HepG2 (cell line): Measurements from ENCODE around the gene PRKCE. TPM values are rescaled to one million over a fixed set of nuclear protein-coding genes. Genes with fewer than 3 reads are reported as not detected.

ENCODE experiments used
- ATAC-seq: fragments of 200-7000 bp; cut with Tn5 transposase; 3 replicates; pipeline ENCODE4 v1.9.1; 2020; ENCODE audit warnings: mild to moderate bottlenecking, moderate library complexity
- BruUV-seq: library from RNA; stranded (reverse); fragments of 400-500 nt; replicated peaks from 2 replicates; lab custom pipeline; 2021; lab: Mats Ljungman, UMichigan
- CTCF ChIA-PET: fragments of 300-600 bp; formaldehyde crosslinking; extraction: SDS; loops from one replicate; lab custom pipeline; 2021; ENCODE audit warnings: low total read pairs, inconsistent platforms, low intra/inter-chr PET ratio; lab: Yijun Ruan, JAX
- POLR2A ChIA-PET: fragments of 350-600 bp; sonication (Branson Sonifier 250); formaldehyde crosslinking; loops from one replicate; lab custom pipeline; 2020; ENCODE audit warnings: antibody characterized with exemption, inconsistent platforms; lab: Yijun Ruan, JAX
- DNase-seq: peaks from one replicate; pipeline ENCODE4 v3.0.0-alpha.2; 2015; ENCODE audit warnings: low spot score
- FAIRE-seq: peaks from 3 replicates; lab custom pipeline; 2011; peaks lifted over from hg19 to GRCh38; lab: Jason Lieb, UNC
- H2AFZ ChIP-seq: one replicate; pipeline ENCODE4 v1.6.1; 2011; ENCODE audit warnings: low read length, inconsistent platforms
- H3K27ac ChIP-seq: fragments of 300-600 bp; 3 replicates; pipeline ENCODE4 v1.8.0; 2011; ENCODE audit warnings: mixed run types, mild to moderate bottlenecking, mixed read lengths, low read length, inconsistent platforms; ENCODE audit not compliant: insufficient read depth; ENCODE audit errors: extremely low read length
- H3K27me3 ChIP-seq, 2 experiments: fragments of 200-600 bp in 1 of 2; 2 replicates in 1 of 2; 3 replicates in 1 of 2; pipeline versions ENCODE4 v1.6.0 to v1.8.0; 2011; ENCODE audit warnings: low read length in 2 of 2, mild to moderate bottlenecking in 2 of 2, moderate library complexity in 2 of 2, inconsistent platforms in 1 of 2; ENCODE audit not compliant: insufficient read depth in 2 of 2, control insufficient read depth in 1 of 2
- H3K36me3 ChIP-seq, 2 experiments: fragments of 200-600 bp in 1 of 2; replicated peaks in 1 of 2; 2 replicates in 1 of 2; 3 replicates in 1 of 2; pipeline versions ENCODE4 v1.5.1 to v1.8.0; 2011; ENCODE audit warnings: low read length in 2 of 2, inconsistent platforms in 1 of 2; ENCODE audit not compliant: insufficient read depth in 2 of 2, control insufficient read depth in 1 of 2
- H3K4me1 ChIP-seq: 2 replicates; pipeline ENCODE4 v1.5.1; 2012; ENCODE audit warnings: low read length, inconsistent platforms; ENCODE audit not compliant: insufficient read depth
- H3K4me2 ChIP-seq: 2 replicates; pipeline ENCODE4 v1.6.0; 2011; ENCODE audit warnings: low read depth, low read length, inconsistent platforms
- H3K4me3 ChIP-seq, 3 experiments: fragments of 200-600 bp in 1 of 3; sonication (generic), shearing (Covaris generic) in 1 of 3; replicated peaks in 1 of 3; 2 replicates each; pipeline ENCODE4 v1.5.1; 2011 to 2016; ENCODE audit warnings: low read length in 3 of 3, inconsistent platforms in 2 of 3, low read depth in 2 of 3, mild to moderate bottlenecking in 2 of 3, control low read depth in 1 of 3, mixed read lengths in 1 of 3; ENCODE audit not compliant: insufficient read depth in 1 of 3
- H3K79me2 ChIP-seq: one replicate; pipeline ENCODE4 v1.6.1; 2011; ENCODE audit warnings: low read length, inconsistent platforms; ENCODE audit not compliant: insufficient read depth
- H3K9ac ChIP-seq: 2 replicates; pipeline ENCODE4 v1.6.0; 2011; ENCODE audit warnings: mild to moderate bottlenecking, low read depth, low read length, inconsistent platforms; ENCODE audit not compliant: insufficient read depth
- H3K9me3 ChIP-seq: 2 replicates; pipeline ENCODE4 v1.5.1; 2012; ENCODE audit warnings: mild to moderate bottlenecking, low read length
- H4K20me1 ChIP-seq: 2 replicates; pipeline ENCODE4 v1.6.0; 2011; ENCODE audit warnings: inconsistent platforms, mild to moderate bottlenecking, low read length, moderate library complexity; ENCODE audit not compliant: insufficient read depth
- HMGXB4 ChIP-seq, 2 experiments: sonication (generic) in 1 of 2; formaldehyde crosslinking in 1 of 2; IDR thresholded peaks; 2 replicates each; pipeline versions ENCODE4 v1.4.0 to v1.6.1; 2018 to 2020; ENCODE audit warnings: missing genetic modification reagents in 2 of 2, borderline replicate concordance in 1 of 2, low read depth in 1 of 2, mild to moderate bottlenecking in 1 of 2, missing biosample characterization in 1 of 2
- KDM1A ChIP-seq: IDR thresholded peaks from 2 replicates; pipeline ENCODE4 v1.6.1; 2016; ENCODE audit warnings: missing compliant biosample characterization
- SALL1 ChIP-seq: sonication (generic); formaldehyde crosslinking; IDR thresholded peaks from 2 replicates; pipeline ENCODE4 v1.8.0; 2022; ENCODE audit warnings: mild to moderate bottlenecking, missing genetic modification reagents
- TFAP4 ChIP-seq: sonication (generic); IDR thresholded peaks from 2 replicates; pipeline ENCODE4 v1.6.1; 2016; ENCODE audit warnings: low read depth, borderline replicate concordance
- WGBS: methylation state at CpG from one replicate; pipeline ENCODE4 v1.1.6; 2017; ENCODE audit warnings: low lambda C conversion rate; 5-methylcytosine and 5-hydroxymethylcytosine counted together
- in situ Hi-C: cut with HindIII; loops from 2 replicates; pipeline ENCODE4 v1.10.0; 2017; ENCODE audit warnings: low pct_unique_long_range_greater_than_20kb; ENCODE audit not compliant: extremely low pct_ligation_motif_present
- intact Hi-C: fragments of 100-400 bp; cut with micrococcal nuclease; formaldehyde crosslinking; loops from one replicate; pipeline ENCODE4 v1.10.0; 2022; ENCODE audit not compliant: unreplicated experiment
- polyA plus RNA-seq, 8 experiments: library from polyadenylated mRNA; depleted of rRNA in 3 of 8; stranded (reverse) in 7 of 8; unstranded in 1 of 8; fragments of >200 nt; fragmentation: Illumina TruSeq in 4 of 8; extraction: Trizol in 4 of 8; gene quantifications; 2 replicates each; pipeline versions ENCODE4 v1.2.1 to v1.2.3, GENCODE V29; 2011 to 2016; ENCODE audit warnings: low read depth in 4 of 8, missing spikeins in 1 of 8, mixed read lengths in 1 of 8; ENCODE audit not compliant: insufficient read depth in 1 of 8
- total RNA-seq, 5 experiments: library from RNA; depleted of rRNA; stranded (reverse); fragments of >200 nt; fragmentation: Illumina TruSeq; extraction: Trizol; gene quantifications; 2 replicates each; pipeline ENCODE4 v1.2.3, GENCODE V29; 2016; ENCODE audit warnings: low read depth in 1 of 5

The PRKCE gene
- total and polyA plus RNA-seq, 2 of the 13 experiments (the other 11 are each of a cell fraction or from before 2014, with no cell fraction given), result 1.0 to 3.9 TPM

DNA sequence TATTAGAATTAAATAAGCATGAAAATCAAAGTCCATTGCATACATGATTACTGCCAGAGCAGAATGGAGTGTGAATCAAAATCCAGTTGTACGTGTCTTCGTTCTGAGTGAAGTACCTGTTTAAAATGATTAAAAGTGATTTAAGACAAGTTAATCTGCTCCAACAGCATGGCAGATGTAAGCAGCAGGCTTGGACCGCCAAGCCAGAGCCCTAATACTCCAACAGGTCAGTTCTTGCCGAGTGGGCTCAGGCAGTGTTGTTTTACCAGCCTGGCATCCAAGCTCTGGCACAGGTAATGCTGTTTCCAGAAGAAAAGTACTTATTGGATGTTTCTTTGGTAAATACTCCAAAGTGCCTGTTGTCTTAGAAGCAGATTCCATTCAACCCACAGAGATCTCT is 474.3 kb downstream of the PRKCE start:
- POLR2A ChIA-PET, result no interaction called here
- no peak overlapping the region for H3K27ac ChIP-seq

More for the DNA sequence above, 474.3 kb downstream of the PRKCE start:
- intact Hi-C loops, result no loop called here
- TF ChIP-seq SALL1 (CRISPR knock-in tag), result no peak
- no peak for TF ChIP-seq TFAP4
- no peak for TF ChIP-seq HMGXB4 (CRISPR knock-in tag; IDR thresholded peaks at IDR 0.05; ENCODE audit: borderline replicate concordance in 1 of 2, low read depth in 1 of 2)
- TF ChIP-seq KDM1A, result no peak
- Histone ChIP-seq H3K4me3 (no peak overlapping the region), H3K79me2 (no peaks in the 10 kb centered on the region), H3K9ac (no peak overlapping the region), H4K20me1 (no peaks in the 10 kb centered on the region), H2AFZ (no peak overlapping the region), H3K4me2 (no peak overlapping the region), H3K9me3 (no peaks in the 10 kb centered on the region), H3K4me1 (peaks cover 11% of the 10 kb centered on the region), H3K27me3 (no peaks in the 10 kb centered on the region), H3K36me3 (no peaks in the 10 kb centered on the region)
- in situ Hi-C loops, result no loop called here
- FAIRE-seq (no peak), ATAC-seq (no peak), DNase-seq (no peak)
- CTCF ChIA-PET, result no interaction called here
- no TSS peak for BruUV-seq
- 63% methylated on average over 4 of the region's 4 CpGs for WGBS
